SK-N-SH (cell line): ENCODE results near the gene BCL11B. TPM values are rescaled to one million over a fixed set of nuclear protein-coding genes. Genes with fewer than 3 reads are reported as not detected.
A peak's percentile ranks its signal among the peaks of the same experiment; 100 is the strongest.

Experiments
- CTCF ChIA-PET: fragments of 300-600, 350-600 bp; formaldehyde crosslinking; extraction: SDS; loops from one replicate; lab custom pipeline; 2021; lab: Yijun Ruan, JAX
- POLR2A ChIA-PET: fragments of 350-600 bp; sonication (Branson Sonifier 250); formaldehyde crosslinking; extraction: SDS; loops from one replicate; lab custom pipeline; 2020; ENCODE audit warnings: antibody characterized with exemption, inconsistent platforms; lab: Yijun Ruan, JAX
- DNase-seq: peaks from one replicate; pipeline ENCODE4 v3.0.0; 2012
- H2AFZ ChIP-seq: fragments of 200-600 bp; sonication (generic); 2 replicates; pipeline ENCODE4 v1.8.1; 2016; ENCODE audit warnings: antibody characterized with exemption, mild to moderate bottlenecking, low read depth
- H3F3A ChIP-seq: fragments of 200-600 bp; sonication (generic); replicated peaks from 2 replicates; pipeline ENCODE3; 2016; ENCODE audit warnings: antibody characterized with exemption, mild to moderate bottlenecking; ENCODE audit not compliant: insufficient read depth
- H3K27ac ChIP-seq, 2 experiments: fragments of 200-500 bp in 1 of 2; fragments of 200-600 bp in 1 of 2; sonication (Bioruptor generic) in 1 of 2; sonication (generic), shearing (Covaris generic) in 1 of 2; 2 replicates each; pipeline versions ENCODE4 v1.5.1 to v1.6.1; 2014 to 2016; ENCODE audit warnings: low read depth in 2 of 2, inconsistent platforms in 1 of 2, low read length in 1 of 2, mild to moderate bottlenecking in 1 of 2, mixed read lengths in 1 of 2
- H3K27me3 ChIP-seq: fragments of 200-600 bp; sonication (generic), shearing (Covaris generic); 2 replicates; pipeline ENCODE4 v1.6.1; 2016; ENCODE audit warnings: mixed run types; ENCODE audit not compliant: insufficient read depth
- H3K36me3 ChIP-seq, 2 experiments: fragments of 200-500 bp in 1 of 2; fragments of 200-600 bp in 1 of 2; sonication (Bioruptor generic) in 1 of 2; sonication (generic) in 1 of 2; replicated peaks in 1 of 2; 2 replicates each; pipeline versions ENCODE3 to v1.5.1; 2014 to 2016; ENCODE audit warnings: low read length in 1 of 2, mild to moderate bottlenecking in 1 of 2; ENCODE audit not compliant: insufficient read depth in 2 of 2, control insufficient read depth in 1 of 2
- H3K4me1 ChIP-seq, 2 experiments: fragments of 200-500 bp in 1 of 2; fragments of 200-600 bp in 1 of 2; sonication (Bioruptor generic) in 1 of 2; sonication (generic), shearing (Covaris generic) in 1 of 2; 2 replicates each; pipeline versions ENCODE4 v1.5.1 to v1.6.1; 2014 to 2016; ENCODE audit warnings: low read depth in 1 of 2, low read length in 1 of 2, mixed run types in 1 of 2; ENCODE audit not compliant: insufficient read depth in 2 of 2, control insufficient read depth in 1 of 2
- H3K4me2 ChIP-seq: fragments of 200-600 bp; sonication (generic), shearing (Covaris generic); 2 replicates; pipeline ENCODE4 v1.6.1; 2017; ENCODE audit warnings: mixed run types
- H3K4me3 ChIP-seq, 2 experiments: fragments of 200-500 bp in 1 of 2; fragments of 200-600 bp in 1 of 2; sonication (Bioruptor generic) in 1 of 2; sonication (generic), shearing (Covaris generic) in 1 of 2; 2 replicates each; pipeline versions ENCODE4 v1.5.1 to v1.8.1; 2014 to 2016; ENCODE audit warnings: low read depth in 2 of 2, inconsistent platforms in 1 of 2, low read length in 1 of 2, mild to moderate bottlenecking in 1 of 2, mixed read lengths in 1 of 2, moderate library complexity in 1 of 2
- H3K79me2 ChIP-seq: fragments of 200-600 bp; sonication (generic); 2 replicates; pipeline ENCODE4 v1.8.1; 2017; ENCODE audit warnings: mild to moderate bottlenecking; ENCODE audit not compliant: insufficient read depth
- H3K9ac ChIP-seq: fragments of 200-600 bp; sonication (generic); 2 replicates; pipeline ENCODE4 v1.6.1; 2017; ENCODE audit warnings: mixed run types
- H3K9me2 ChIP-seq: fragments of 200-600 bp; sonication (generic); 2 replicates; pipeline ENCODE4 v1.6.1; 2017; ENCODE audit warnings: mixed run types
- H3K9me3 ChIP-seq: fragments of 200-600 bp; sonication (generic); 2 replicates; pipeline ENCODE4 v1.6.1; 2017; ENCODE audit warnings: mixed run types, mild to moderate bottlenecking, moderate library complexity
- H4K20me1 ChIP-seq: fragments of 200-600 bp; sonication (generic); 2 replicates; pipeline ENCODE4 v1.6.1; 2017; ENCODE audit warnings: mild to moderate bottlenecking, mixed run types; ENCODE audit not compliant: insufficient read depth
- ELF1 ChIP-seq: IDR thresholded peaks from 2 replicates; pipeline ENCODE4 v1.4.0; 2012
- EP300 ChIP-seq, 2 experiments: IDR thresholded peaks; 2 replicates each; pipeline versions ENCODE4 v1.4.0 to v1.6.1; 2012; ENCODE audit warnings: borderline replicate concordance in 1 of 2, low read depth in 1 of 2, low read length in 1 of 2
- FOSL2 ChIP-seq: IDR thresholded peaks from 2 replicates; pipeline ENCODE4 v1.4.0; 2012; ENCODE audit warnings: low read depth, mild to moderate bottlenecking, moderate library complexity, borderline replicate concordance
- GABPA ChIP-seq: IDR thresholded peaks from 2 replicates; pipeline ENCODE4 v1.4.0; 2012; ENCODE audit warnings: low read depth, mild to moderate bottlenecking
- JUND ChIP-seq: IDR thresholded peaks from 2 replicates; pipeline ENCODE4 v1.4.0; 2012
- POLR2AphosphoS5 ChIP-seq: IDR thresholded peaks from 2 replicates; pipeline ENCODE4 v1.6.1; 2012; ENCODE audit warnings: low read depth, low read length
- TCF12 ChIP-seq: IDR thresholded peaks from 2 replicates; pipeline ENCODE4 v1.4.0; 2012
- TEAD4 ChIP-seq: IDR thresholded peaks from 2 replicates; pipeline ENCODE4 v1.4.0; 2012; ENCODE audit warnings: mild to moderate bottlenecking, borderline replicate concordance; ENCODE audit not compliant: insufficient read depth
- USF1 ChIP-seq: IDR thresholded peaks from 2 replicates; pipeline ENCODE4 v1.4.0; 2012; ENCODE audit warnings: low read depth, borderline replicate concordance
- USF2 ChIP-seq: fragments of 150-350 bp; IDR thresholded peaks from 2 replicates; pipeline ENCODE4 v1.6.1; 2017; ENCODE audit warnings: antibody characterized with exemption, low read length, low read depth, borderline replicate concordance
- YY1 ChIP-seq: IDR thresholded peaks from 2 replicates; pipeline ENCODE4 v1.4.0; 2012; ENCODE audit warnings: low read depth, mild to moderate bottlenecking
- WGBS: methylation state at CpG from one replicate; pipeline ENCODE4 v1.1.6; 2017; ENCODE audit warnings: low lambda C conversion rate; 5-methylcytosine and 5-hydroxymethylcytosine counted together
- polyA plus RNA-seq, 3 experiments: library from polyadenylated mRNA; depleted of rRNA; stranded (reverse); fragments of >200 nt; gene quantifications; 2 replicates each; pipeline ENCODE4 v1.2.3, GENCODE V29; 2012
- TF ChIP-seq, protein P1 (sequence below): fragments of 150-350 bp; IDR thresholded peaks from 2 replicates; pipeline ENCODE4 v1.6.1; 2016; ENCODE audit warnings: mild to moderate bottlenecking, low read depth, low read length

The BCL11B gene
- polyA plus RNA-seq, 1 of the 3 experiments (the other 2 are of a cell fraction), result not detected

DNA sequence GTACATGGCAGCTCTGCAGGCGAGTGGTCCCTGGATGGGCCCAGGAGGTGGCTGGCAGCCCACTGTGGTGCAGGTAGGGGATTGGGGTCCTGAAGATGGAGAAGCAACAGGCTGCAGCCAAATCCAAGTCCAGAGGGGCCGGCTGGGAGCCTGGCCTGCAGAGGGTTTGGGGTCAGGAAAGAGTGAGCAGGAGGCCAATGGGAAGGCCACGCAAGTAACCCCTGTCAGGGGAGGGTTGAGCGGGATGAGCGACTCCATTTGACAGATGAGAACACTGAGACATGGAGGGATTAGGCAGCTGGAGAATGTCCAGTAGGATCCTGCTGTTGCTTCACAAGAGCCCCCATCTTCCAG is 136.0 kb downstream of the BCL11B start (continued):
- TF ChIP-seq USF1 (no peak), FOSL2 (no peak)

DNA sequence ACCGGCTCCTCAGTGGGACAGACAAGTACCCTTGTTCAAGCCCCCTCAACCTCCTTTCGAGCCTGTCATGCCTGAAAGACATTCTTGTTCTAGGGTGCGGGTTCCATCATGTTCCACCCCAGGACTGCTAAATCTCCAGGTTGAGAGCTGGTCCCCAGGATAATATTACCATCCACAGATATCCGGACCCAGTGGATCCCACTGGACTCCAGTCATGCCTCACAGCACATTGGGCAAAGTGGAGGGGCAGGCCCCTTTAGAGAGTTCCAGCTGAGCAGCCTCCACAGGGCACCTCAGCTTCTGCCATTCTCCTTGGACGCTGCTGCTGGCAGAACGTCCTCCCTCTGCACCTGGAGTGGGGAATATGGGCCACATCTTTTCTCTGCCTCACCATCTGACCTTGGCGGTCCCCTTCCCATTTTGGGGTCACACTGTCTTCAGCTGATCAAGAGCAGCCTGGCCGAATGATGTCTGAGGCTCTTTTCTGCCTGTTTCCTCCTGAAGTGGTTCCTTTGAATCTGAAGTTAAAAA is 137.4 kb downstream of the BCL11B start:
- H3K9me3 ChIP-seq, result no peaks in the 10 kb centered on the region
- no peaks in the 10 kb centered on the region for H4K20me1 ChIP-seq
- ChIA-PET POLR2A (no interaction called here), CTCF (no interaction called here)
- WGBS, result 14% methylated on average over 5 of the region's 8 CpGs
- H3F3A ChIP-seq, result no peaks in the 10 kb centered on the region
- no peaks in the 10 kb centered on the region for H3K9me2 ChIP-seq
- no peak overlapping the region for H3K4me2 ChIP-seq
- H3K9ac ChIP-seq, result no peak overlapping the region
- no peaks in the 10 kb centered on the region for H3K79me2 ChIP-seq
- peak; percentile 3 for DNase-seq
- H3K27ac ChIP-seq, result no peak overlapping the region
- no peaks in the 10 kb centered on the region for H3K4me1 ChIP-seq
- H3K36me3 ChIP-seq, result no peaks in the 10 kb centered on the region
- H2AFZ ChIP-seq, result no peak overlapping the region
- no peak overlapping the region for H3K4me3 ChIP-seq
- H3K27me3 ChIP-seq, result peaks cover 85% of the 10 kb centered on the region
- TF ChIP-seq POLR2AphosphoS5 (no peak), EP300 (IDR thresholded peaks at IDR 0.05; ENCODE audit: borderline replicate concordance in 1 of 2, low read depth in 1 of 2, low read length in 1 of 2) (no peak), JUND (no peak), ELF1 (no peak), TEAD4 (no peak), USF1 (no peak), USF2 (no peak), YY1 (no peak), TCF12 (no peak), GABPA (no peak)
- TF ChIP-seq, protein P1, sequence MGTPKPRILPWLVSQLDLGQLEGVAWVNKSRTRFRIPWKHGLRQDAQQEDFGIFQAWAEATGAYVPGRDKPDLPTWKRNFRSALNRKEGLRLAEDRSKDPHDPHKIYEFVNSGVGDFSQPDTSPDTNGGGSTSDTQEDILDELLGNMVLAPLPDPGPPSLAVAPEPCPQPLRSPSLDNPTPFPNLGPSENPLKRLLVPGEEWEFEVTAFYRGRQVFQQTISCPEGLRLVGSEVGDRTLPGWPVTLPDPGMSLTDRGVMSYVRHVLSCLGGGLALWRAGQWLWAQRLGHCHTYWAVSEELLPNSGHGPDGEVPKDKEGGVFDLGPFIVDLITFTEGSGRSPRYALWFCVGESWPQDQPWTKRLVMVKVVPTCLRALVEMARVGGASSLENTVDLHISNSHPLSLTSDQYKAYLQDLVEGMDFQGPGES, result no peak
- TF ChIP-seq, all 33 proteins: peak for 0
